CD4-positive, alpha-beta T cell (primary cell): ENCODE results near the gene LMAN2. TPM values are rescaled to one million over a fixed set of nuclear protein-coding genes. Genes with fewer than 3 reads are reported as not detected.

ENCODE experiments used
- ATAC-seq: fragments of 200-7000 bp; cut with Tn5 transposase; one replicate; pipeline ENCODE4 v1.10.0; 2022; ENCODE audit warnings: mild to moderate bottlenecking; ENCODE audit not compliant: poor library complexity
- CTCF ChIA-PET: fragments of 350-600 bp; sonication (Branson Sonifier 250); formaldehyde crosslinking; loops from one replicate; lab custom pipeline; 2021; ENCODE audit warnings: antibody characterized with exemption, inconsistent platforms; lab: Charles Lee
- POLR2A ChIA-PET: fragments of 350-600 bp; sonication (Branson Sonifier 250); formaldehyde crosslinking; loops from one replicate; lab custom pipeline; 2021; ENCODE audit warnings: antibody characterized with exemption, inconsistent platforms; lab: Charles Lee
- DNase-seq, 14 experiments: peaks; one replicate each; pipeline ENCODE4 v3.0.0-alpha.2; 2013 to 2020; ENCODE audit warnings: mixed read lengths in 2 of 14
- H3K27ac ChIP-seq, 2 donors: one replicate each; pipeline versions ENCODE4 v1.5.1 to v1.7.0; 2013; ENCODE audit warnings: low read length in 2 of 2, low read depth in 1 of 2, mild to moderate bottlenecking in 1 of 2
- H3K27me3 ChIP-seq, 2 experiments: 1 replicate in 1 of 2; 2 replicates in 1 of 2; pipeline versions ENCODE4 v1.6.1 to v1.7.0; 2013; ENCODE audit warnings: low read length in 2 of 2, control low read depth in 1 of 2, mild to moderate bottlenecking in 1 of 2, moderate library complexity in 1 of 2; ENCODE audit not compliant: insufficient read depth in 2 of 2, control insufficient read depth in 1 of 2
- H3K36me3 ChIP-seq: one replicate; pipeline ENCODE4 v1.6.1; 2013; ENCODE audit warnings: low read length, control low read depth; ENCODE audit not compliant: insufficient read depth
- H3K4me1 ChIP-seq: one replicate; pipeline ENCODE4 v1.6.1; 2013; ENCODE audit warnings: low read length, control low read depth; ENCODE audit not compliant: insufficient read depth
- H3K4me3 ChIP-seq: one replicate; pipeline ENCODE4 v1.5.1; 2013; ENCODE audit warnings: mild to moderate bottlenecking, low read length, moderate library complexity
- H3K9me3 ChIP-seq, 2 experiments: 1 replicate in 1 of 2; 2 replicates in 1 of 2; pipeline versions ENCODE4 v1.6.1 to v1.7.0; 2013; ENCODE audit warnings: low read length in 2 of 2, mild to moderate bottlenecking in 2 of 2, control low read depth in 1 of 2, moderate library complexity in 1 of 2; ENCODE audit not compliant: control insufficient read depth in 1 of 2, insufficient read depth in 1 of 2
- H3K27ac Mint-ChIP-seq: one replicate; pipeline ENCODE4 v1.8.0; 2020; ENCODE audit warnings: mixed read lengths
- H3K27me3 Mint-ChIP-seq: one replicate; pipeline ENCODE4 v1.8.0; 2021; ENCODE audit warnings: mixed read lengths
- H3K36me3 Mint-ChIP-seq: one replicate; pipeline ENCODE4 v1.8.0; 2021; ENCODE audit warnings: low read depth, mixed read lengths
- H3K4me1 Mint-ChIP-seq: one replicate; pipeline ENCODE4 v1.8.0; 2021; ENCODE audit warnings: low read depth, mixed read lengths
- H3K4me3 Mint-ChIP-seq: one replicate; pipeline ENCODE4 v1.8.0; 2020; ENCODE audit warnings: mild to moderate bottlenecking, mixed read lengths
- H3K9me3 Mint-ChIP-seq: one replicate; pipeline ENCODE4 v1.8.0; 2020; ENCODE audit warnings: mixed read lengths
- intact Hi-C, 2 experiments: fragments of 100-400 bp; cut with DNase I in 1 of 2; cut with micrococcal nuclease in 1 of 2; formaldehyde crosslinking; loops; one replicate each; pipeline versions ENCODE4 v1.15.1 to v1.9.0; 2023 to 2025; cut with DNase I, micrococcal nuclease
- total RNA-seq, 174 experiments: library from RNA in 2 of 174; stranded (reverse) in 2 of 174; gene quantifications; one replicate each; pipeline ENCODE4 v1.2.3 and lab custom pipeline; 2021 to 2026
- TF ChIP-seq, protein P1 (sequence below): fragments of 200-600 bp; IDR thresholded peaks from one replicate; pipeline ENCODE4 v1.8.0; 2022; ENCODE audit warnings: antibody characterized with exemption, mild to moderate bottlenecking

The LMAN2 gene
- total RNA-seq, 2 experiments from 2014 or later: 54.5 to 55.6 TPM

DNA sequence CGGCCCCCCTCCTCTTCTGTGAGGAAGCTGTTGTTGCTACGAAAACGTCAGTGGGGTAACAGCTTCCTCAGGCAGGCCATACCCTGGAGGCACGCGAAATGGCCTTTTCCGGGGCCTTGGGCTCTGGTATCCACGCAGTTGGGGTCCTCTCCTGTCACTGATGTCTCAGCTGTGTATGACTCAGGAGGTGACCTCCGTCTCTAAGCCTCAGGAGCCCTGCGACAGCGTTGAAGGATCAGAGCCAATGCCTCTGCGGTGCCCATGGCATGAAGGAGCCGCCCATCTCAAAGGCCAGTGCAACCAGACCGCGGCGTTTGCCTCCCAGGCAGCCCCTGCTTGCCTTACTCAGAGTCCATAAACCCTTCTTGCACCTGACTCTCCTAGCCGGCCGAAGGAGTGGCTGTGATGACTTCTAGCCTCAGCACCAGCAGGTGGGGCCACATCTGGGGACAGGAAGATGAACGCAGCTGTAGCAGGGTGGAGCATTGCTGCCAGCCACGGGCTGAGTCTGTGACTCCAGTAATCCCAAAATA lies 38.8 kb downstream of the LMAN2 start:
- Mint-ChIP-seq H3K4me1 (peaks cover 41% of the 10 kb centered on the region), H3K36me3 (no peaks in the 10 kb centered on the region), H3K9me3 (no peaks in the 10 kb centered on the region), H3K4me3 (peak overlapping the region; percentile 82), H3K27me3 (peaks cover 6% of the 10 kb centered on the region), H3K27ac (no peak overlapping the region)
- ChIA-PET CTCF (interaction anchor here (0.8 to 1.6 kb wide), 6 partner anchors 56 to 189 kb away, joined by 3 to 4 read pairs (median 4); no protein-coding TSS in a partner anchor), POLR2A (interaction anchor here (0.8 to 1.5 kb wide), 7 partner anchors 9 to 179 kb away, joined by 3 to 5 read pairs (median 4); partner anchors contain the start of genes GRK6, NSD1, PRELID1 and RAB24)
- intact Hi-C loops: loop anchor here (1.0 to 10.0 kb wide), 5 partner anchors 45 to 205 kb away; partner anchors contain the start of genes DDX41 (in 1 of the 2), PDLIM7 (in 1 of the 2) and RGS14 (in 1 of the 2)
- ATAC-seq (peak; percentile 22), DNase-seq (peak in 4 of 14 experiments; percentile 29 to 67 (median 48))
- H3K36me3 ChIP-seq: peaks cover 2% of the 10 kb centered on the region
- H3K27me3 ChIP-seq: peaks cover 0 to 3% of the 10 kb centered on the region in 2 experiments
- TF ChIP-seq, protein P1, sequence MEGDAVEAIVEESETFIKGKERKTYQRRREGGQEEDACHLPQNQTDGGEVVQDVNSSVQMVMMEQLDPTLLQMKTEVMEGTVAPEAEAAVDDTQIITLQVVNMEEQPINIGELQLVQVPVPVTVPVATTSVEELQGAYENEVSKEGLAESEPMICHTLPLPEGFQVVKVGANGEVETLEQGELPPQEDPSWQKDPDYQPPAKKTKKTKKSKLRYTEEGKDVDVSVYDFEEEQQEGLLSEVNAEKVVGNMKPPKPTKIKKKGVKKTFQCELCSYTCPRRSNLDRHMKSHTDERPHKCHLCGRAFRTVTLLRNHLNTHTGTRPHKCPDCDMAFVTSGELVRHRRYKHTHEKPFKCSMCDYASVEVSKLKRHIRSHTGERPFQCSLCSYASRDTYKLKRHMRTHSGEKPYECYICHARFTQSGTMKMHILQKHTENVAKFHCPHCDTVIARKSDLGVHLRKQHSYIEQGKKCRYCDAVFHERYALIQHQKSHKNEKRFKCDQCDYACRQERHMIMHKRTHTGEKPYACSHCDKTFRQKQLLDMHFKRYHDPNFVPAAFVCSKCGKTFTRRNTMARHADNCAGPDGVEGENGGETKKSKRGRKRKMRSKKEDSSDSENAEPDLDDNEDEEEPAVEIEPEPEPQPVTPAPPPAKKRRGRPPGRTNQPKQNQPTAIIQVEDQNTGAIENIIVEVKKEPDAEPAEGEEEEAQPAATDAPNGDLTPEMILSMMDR: no peak
- H3K9me3 ChIP-seq: no peaks in the 10 kb centered on the region
- peak overlapping the region in 1 of 2 donors; percentile 3 for H3K27ac ChIP-seq
- H3K4me3 ChIP-seq: peak overlapping the region; percentile 69
- H3K4me1 ChIP-seq: peaks cover 51% of the 10 kb centered on the region

DNA sequence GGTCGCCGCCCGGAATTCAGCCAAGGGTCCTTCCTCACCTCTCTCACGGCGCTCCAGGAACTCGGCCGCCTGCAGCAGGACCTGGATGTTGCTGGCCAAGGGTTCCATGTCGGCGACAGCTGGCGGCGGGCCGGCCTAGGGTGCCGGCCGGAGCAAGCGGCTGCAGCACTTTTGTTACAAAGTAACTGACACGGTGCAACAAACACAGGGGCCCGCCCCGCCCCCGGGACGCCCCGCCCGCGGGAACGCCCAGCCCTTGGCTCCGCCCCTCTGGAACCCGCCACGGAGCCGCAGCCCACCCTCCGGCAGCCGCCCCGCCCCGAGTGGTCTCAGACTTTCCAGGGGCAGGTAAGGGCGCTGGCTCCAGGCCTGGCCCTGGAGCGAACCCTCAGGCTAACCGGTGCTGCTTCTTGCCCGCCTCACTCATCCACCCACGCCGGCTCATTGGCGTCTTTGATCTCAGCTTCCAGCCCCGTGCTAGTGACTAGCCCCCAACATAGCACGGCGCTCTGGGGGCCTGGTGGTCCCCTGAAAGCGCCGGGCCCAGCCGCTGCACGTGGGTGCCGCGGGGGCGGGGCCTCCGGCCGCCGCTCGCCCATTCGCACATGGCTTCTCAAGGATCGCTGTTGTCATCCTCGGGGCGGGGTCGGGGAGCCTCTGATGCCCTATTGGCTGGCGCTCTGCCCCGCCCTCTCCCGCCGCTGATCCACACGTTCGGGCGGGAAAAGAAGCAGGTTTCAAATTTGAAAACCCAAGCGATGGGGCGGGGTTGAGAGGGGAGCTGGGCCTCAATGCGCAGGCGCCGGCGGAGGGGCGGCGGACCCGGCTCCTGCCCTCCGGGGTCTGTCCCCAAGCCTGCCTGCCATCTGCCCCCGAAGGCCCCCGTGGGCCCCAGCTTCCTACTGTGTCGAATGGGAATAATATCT lies 39.5 kb downstream of the LMAN2 start, which contains the start of gene MXD3:
Gene MXD3 (minus strand): TSS at position 176 of the 926 bp plus-strand sequence. CDS start 68 bp downstream, at position 108.
- no peak within 1 kb of the TSS for H3K27ac Mint-ChIP-seq
- DNase-seq: peak; percentile 87 to 96 (median 94)
- Histone ChIP-seq H3K27me3 (peaks cover 0 to 3% of the 10 kb centered on the region in 2 experiments), H3K36me3 (peaks cover 5% of the 10 kb centered on the region), H3K4me3 (peak within 1 kb of the TSS; percentile 69), H3K9me3 (no peaks in the 10 kb centered on the region), H3K27ac (peak within 1 kb of the TSS in 1 of 2 donors; percentile 3), H3K4me1 (peaks cover 59% of the 10 kb centered on the region)
- H3K9me3 Mint-ChIP-seq: no peaks in the 10 kb centered on the region
- CTCF ChIA-PET: interaction anchor here (0.8 to 1.6 kb wide), 6 partner anchors 57 to 189 kb away, joined by 3 to 4 read pairs (median 4); no protein-coding TSS in a partner anchor
- H3K27me3 Mint-ChIP-seq: peaks cover 6% of the 10 kb centered on the region
- POLR2A ChIA-PET: interaction anchor here (0.6 to 1.5 kb wide), 8 partner anchors 9 to 179 kb away, joined by 3 to 5 read pairs (median 4); partner anchors contain the start of genes GRK6, NSD1, PRELID1 and RAB24
- H3K4me3 Mint-ChIP-seq: peak within 1 kb of the TSS; percentile 83
- peaks cover 40% of the 10 kb centered on the region for H3K4me1 Mint-ChIP-seq
- intact Hi-C loops: loop anchor here (1.0 to 10.0 kb wide), 6 partner anchors 45 to 205 kb away; partner anchors contain the start of genes DDX41 (in 1 of the 2), PDLIM7 (in 1 of the 2) and RGS14 (in 1 of the 2)
- ATAC-seq: peak; percentile 93
- TF ChIP-seq, protein P1: no peak
- H3K36me3 Mint-ChIP-seq: peaks cover 2% of the 10 kb centered on the region

DNA sequence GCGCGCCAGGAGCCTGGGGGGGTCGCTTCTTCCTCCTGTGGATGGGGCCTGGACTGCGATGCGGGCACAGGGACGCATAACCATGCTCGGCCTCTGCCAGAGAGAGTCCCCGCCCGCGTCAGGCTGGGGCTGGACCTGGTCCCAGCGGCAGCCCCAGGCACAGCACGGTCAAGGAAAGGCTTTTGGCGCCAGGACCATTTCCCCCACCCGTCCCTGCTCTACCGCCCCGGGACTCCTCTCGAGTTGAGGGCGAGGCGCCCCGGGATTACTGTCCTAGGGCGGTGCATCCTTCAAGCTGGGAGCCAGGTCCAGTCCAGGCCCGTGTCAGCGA lies 40.1 kb downstream of the LMAN2 start:
- Mint-ChIP-seq H3K4me3 (peak overlapping the region; percentile 56), H3K9me3 (no peaks in the 10 kb centered on the region), H3K27ac (no peak overlapping the region), H3K36me3 (peaks cover 9% of the 10 kb centered on the region), H3K4me1 (peaks cover 45% of the 10 kb centered on the region), H3K27me3 (peaks cover 6% of the 10 kb centered on the region)
- peaks cover 0 to 3% of the 10 kb centered on the region in 2 experiments for H3K27me3 ChIP-seq
- intact Hi-C loops: loop anchor here (2.0 to 10.0 kb wide), 5 partner anchors 46 to 206 kb away; partner anchors contain the start of genes DDX41 (in 1 of the 2) and RGS14 (in 1 of the 2)
- ChIA-PET CTCF (interaction anchor here (1.5 kb wide), 1 partner anchor 58 kb away, joined by 3 read pairs; no protein-coding TSS in a partner anchor), POLR2A (interaction anchor here (0.6 to 1.3 kb wide), 3 partner anchors 12 to 134 kb away, joined by 4 to 5 read pairs (median 4); no protein-coding TSS in a partner anchor)
- TF ChIP-seq, protein P1: no peak
- peak overlapping the region; percentile 69 for H3K4me3 ChIP-seq
- DNase-seq (no peak), ATAC-seq (no peak)
- no peak overlapping the region for H3K27ac ChIP-seq
- H3K36me3 ChIP-seq: peaks cover 11% of the 10 kb centered on the region
- no peaks in the 10 kb centered on the region for H3K9me3 ChIP-seq
- H3K4me1 ChIP-seq: peaks cover 64% of the 10 kb centered on the region
